ENCODE results near the gene SSTR5.
"Not testable (repeated sequence)": the region's sequence is repeated elsewhere in the genome, so short reads cannot be mapped to it uniquely, and the experiment has no call there.

SSTR5 gene

DNA sequence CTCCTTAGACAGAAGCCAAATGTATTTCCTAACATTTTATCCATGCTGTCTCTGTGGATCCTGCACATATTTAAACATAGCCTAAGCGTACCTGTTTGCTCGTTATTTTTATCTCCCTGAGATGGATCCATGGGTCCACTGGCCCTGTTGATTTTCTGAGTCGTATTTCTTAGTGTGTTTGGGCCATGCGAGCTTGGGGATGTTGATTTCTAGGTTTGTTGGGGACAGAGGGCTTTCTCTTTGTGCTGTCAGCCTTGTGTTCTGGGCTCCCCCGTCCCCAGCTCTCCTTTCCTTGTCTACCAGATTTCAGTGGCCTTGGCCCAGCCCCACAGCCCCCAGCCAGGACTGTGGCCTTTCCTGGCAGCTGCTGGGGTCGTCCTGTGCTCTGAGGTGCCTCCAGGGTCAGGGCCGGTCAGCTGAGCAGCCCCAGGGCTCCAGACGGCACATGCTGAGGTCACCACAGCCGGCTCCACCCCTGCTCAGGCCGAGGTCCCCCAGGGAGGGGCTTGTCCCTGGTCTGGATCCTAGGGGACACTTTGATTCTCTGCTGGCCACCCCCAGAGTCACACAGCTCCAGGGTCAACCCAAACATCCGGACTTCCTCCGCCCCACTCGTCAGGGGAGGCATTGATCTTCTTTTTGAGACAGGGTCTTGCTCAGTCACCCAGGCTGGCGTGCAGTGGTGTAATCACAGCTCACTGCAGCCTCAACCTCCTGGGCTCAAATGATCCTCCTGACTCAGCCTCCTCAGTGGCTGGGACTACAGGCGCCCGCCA is 4.4 kb downstream of the SSTR5 start:
- no peak for DNase-seq

DNA sequence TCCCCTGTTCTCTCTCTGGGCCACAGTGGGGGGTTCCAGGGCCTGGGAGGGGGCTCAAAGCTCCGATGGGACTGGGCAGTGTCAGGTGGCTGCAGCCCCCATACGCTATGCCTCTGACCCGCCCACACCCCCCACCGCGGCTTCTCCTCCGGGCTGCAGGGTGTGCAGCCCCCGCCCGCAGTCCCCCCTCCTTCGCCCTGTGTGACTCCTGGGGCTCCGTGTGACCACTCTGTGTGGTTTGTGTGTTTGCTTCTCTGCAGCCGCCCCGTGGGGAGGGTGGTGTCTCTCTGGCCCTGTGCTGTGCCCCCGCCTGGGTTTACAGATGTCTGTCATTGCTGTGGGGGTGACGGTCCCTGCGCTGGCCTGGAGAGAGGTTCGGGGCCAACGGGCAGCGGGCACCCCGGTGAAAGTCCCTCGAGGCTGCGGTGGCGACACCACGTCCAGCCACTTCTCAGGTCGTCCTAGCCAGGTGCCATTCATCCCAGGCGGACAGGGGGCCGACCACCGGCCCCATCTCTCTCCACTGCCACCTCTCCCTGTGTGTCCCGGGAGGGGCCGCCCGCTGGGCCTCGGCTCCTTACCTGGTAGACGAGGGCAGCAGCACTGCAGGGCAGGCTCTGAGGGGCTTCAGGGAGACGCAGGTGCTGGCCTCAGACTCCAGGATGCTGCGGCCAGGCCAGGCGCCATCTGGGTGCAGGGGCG is 5.5 kb downstream of the SSTR5 start:
- no peak for DNase-seq

DNA sequence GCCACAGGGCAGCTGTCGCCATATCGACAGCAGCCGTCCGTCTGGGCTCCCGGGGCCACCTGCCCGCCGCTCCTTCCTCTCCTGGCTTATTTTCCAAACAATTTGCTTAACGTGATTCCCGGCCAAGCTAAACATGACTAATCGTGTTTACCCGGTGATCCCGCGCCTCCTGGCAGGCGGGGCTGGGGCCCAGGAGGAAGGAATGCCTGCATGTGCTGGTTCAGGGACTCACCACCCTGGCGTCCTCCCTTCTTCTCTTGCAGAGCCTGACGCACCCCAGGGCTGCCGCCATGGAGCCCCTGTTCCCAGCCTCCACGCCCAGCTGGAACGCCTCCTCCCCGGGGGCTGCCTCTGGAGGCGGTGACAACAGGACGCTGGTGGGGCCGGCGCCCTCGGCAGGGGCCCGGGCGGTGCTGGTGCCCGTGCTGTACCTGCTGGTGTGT is 6.1 kb downstream of the SSTR5 start:
- no peak for DNase-seq

DNA sequence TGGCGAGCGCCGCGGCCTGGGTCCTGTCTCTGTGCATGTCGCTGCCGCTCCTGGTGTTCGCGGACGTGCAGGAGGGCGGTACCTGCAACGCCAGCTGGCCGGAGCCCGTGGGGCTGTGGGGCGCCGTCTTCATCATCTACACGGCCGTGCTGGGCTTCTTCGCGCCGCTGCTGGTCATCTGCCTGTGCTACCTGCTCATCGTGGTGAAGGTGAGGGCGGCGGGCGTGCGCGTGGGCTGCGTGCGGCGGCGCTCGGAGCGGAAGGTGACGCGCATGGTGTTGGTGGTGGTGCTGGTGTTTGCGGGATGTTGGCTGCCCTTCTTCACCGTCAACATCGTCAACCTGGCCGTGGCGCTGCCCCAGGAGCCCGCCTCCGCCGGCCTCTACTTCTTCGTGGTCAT is 6.8 kb downstream of the SSTR5 start:
- no peak for DNase-seq

DNA sequence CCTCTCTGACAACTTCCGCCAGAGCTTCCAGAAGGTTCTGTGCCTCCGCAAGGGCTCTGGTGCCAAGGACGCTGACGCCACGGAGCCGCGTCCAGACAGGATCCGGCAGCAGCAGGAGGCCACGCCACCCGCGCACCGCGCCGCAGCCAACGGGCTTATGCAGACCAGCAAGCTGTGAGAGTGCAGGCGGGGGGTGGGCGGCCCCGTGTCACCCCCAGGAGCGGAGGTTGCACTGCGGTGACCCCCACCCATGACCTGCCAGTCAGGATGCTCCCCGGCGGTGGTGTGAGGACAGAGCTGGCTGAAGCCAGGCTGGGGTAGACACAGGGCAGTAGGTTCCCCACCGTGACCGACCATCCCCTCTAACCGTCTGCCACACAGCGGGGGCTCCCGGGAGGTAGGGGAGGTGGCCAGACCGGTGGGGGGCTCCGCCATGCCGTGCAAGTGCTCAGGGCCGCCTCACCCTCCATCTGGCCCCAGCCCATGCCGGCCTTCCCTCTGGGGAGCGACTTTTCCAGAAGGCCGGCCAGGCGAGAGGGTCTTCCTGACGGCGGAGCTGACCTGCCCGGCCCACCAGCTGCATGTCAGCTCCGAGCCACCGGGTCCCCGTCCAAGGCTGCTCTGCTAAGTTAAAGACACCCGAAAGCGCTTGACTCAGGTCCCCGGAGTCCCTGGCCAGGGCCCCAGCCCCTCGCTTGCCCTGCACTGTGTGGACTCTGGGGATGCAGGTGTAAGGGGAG is 7.4 kb downstream of the SSTR5 start:
- DNase-seq: no peak

DNA sequence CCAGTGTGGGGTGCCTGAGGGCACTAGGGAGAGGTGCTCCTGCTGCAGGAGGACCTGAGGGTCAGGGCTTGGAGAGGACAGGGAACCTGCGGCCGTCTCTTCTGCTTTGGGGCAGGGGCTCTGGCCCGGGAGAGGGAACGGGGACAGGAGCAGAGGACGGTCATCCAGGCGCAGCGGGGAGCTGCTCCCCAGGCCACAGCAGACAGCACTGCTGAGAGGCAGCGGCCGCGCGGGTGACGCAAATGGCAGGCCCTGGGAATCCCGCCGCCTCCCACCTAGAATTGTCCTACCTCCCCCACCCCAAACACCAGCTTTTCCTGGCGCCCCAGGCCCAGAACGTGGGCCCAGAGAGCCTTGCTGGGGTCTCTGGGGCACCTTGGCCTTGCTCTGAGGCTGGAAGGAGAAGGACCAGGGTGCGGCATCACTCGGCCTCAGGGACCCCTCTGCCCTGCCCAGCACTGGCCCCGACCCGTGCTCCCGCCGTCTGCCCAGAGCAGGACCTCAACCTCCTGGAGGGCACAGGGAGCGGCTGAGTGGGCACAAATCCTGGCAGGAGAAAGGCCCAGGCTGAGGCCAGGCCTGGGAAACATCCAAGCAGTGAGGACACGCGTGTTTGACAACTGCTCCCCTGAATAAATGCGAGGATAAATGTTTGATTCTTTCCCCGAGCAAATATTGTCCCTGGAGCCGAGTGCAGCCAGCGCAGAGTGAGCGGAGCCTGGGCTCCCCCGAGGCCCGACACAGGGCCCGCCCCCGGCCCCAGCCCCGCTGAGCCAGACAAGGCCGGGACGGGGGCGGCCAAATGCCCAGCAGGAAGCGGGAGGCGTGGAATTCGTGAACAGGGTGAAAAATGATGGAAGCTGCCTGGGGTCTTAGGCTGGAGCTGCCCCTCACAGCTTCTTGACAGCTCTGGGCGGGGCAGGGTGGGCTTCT is 8.5 kb downstream of the SSTR5 start:
- DNase-seq: no peak

DNA sequence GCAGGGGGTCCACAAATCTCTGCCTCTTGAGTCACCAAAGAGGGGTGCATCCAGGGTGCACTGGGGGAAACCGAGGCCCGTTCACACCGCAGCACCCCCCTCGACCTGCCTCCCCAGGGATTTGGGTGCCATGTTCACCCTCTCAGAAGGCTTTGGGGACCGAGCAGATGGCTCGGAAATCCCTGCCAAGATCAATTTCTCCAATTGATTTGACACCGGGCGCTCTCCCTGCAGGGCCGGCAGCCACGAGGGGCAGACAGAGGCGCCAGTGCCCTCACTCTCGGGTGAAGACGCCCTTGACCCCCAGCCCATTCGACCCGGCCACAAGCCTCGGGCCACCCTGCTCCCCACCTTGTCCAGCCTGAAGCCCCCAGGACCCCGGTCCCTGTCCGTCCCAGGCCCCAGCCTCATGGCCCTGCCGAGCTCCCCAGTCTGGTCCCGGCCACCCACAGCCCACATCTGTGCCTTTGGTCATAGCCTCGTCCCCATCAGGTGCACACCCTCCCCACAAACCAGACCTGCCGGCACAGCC is 9.3 kb downstream of the SSTR5 start:
- DNase-seq: no peak

DNA sequence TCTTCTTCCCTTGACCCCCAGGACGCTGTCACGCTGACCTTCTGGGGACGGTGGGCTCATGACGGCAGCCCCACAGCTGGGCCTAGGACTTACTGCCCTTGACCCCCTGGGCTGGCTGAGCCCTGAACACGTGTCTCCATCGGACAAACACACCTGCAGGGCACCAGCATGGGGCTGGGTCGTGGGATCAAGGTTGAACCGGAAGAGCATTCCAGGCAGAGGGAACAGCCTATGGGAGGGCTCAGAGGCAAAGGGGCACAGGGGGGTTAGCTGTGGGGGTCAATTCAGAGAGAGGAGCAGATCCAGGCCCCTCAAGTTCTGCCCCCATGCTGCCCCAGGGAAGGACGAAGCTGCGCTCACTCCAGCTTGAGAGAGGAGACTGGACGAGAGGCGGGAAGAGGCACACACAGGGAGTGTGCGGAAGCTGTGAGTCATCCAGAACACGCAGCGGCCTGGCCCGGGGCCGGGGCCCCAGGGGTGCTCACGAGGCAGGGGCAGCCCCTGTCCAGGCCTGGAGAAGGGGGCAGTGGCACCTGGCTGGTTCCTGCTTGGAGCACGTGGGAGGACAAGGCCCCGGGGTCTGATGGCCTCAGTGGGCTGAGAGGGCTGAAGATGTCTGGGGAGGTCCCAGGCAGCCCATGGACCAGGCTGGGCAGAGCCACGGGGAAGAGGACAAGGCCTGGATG is 9.9 kb downstream of the SSTR5 start:
- DNase-seq: no peak

DNA sequence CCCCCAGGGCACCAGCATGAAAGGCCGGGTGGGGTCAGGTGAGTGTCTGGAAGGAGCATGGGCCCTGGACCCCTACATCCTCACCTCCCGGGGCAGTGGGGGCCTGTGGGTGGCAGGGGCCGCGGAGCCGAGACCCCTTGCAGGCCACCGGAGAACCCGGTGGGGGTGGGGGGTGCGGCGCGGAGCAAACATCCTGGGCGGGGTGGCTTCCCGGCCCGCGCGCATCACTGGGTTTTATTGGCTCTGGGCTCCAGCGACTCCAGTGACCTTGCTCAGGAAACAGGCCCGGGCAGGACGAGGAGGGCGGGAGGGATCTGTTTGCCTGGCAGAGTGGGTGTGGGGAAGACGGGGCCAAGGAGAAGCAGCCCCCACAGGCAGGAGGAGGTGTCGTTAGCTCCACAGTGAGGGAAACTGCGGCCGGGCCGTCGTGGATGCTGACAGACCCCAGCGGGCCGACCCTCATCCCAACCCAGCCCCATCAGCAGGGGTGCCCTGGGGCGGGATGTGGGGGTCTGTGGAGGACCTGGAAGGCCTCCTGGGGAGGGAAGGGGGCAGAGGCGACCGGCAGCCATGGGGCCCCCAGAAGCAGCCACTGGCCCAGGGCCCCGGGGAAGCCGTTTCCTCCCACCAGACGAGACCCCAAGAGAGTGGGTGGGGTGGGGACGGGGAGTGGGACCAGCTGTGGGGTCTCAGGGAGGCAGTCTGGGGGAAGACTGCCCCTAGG is 10.6 kb downstream of the SSTR5 start:
- DNase-seq: no peak

DNA sequence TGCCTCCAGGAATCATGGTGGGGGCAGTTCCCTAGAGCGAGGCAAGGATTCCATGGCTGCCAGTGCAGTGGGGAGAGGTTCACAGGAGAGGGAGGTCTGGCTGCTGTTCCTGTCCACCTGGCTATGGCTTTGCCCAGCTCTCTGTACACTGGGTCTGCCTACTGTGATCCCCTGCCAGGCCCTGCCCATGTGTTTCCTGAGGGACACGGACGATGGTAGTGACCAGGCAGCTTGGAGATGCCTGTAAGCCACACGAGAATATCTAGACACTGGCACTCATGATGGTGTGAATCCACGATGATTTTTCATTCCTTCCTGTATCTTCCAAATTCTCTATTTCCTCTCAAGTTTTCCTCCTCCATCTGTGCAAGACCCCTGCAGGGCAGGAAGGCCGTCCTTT is 12.4 kb downstream of the SSTR5 start:
- no peak for DNase-seq

DNA sequence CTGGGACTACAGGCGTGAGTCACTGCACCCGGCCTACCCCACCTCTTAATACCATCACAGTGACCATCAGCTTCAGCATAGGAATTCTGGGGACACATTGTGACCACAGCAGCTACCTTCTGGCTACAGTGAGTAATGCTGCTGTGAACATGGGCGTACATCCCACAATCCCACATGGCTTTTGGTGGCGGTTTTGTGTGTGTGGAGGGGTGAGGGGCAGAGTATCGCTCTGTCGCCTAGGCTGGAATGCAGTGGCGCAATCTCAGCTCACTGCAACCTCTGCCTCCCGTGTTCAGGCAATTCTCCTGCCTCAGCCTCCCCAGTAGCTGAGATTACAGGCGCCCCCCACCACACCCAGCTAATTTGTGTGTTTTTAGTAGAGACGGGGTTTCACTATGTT is 13.9 kb downstream of the SSTR5 start:
- not testable (repeated sequence) for DNase-seq

DNA sequence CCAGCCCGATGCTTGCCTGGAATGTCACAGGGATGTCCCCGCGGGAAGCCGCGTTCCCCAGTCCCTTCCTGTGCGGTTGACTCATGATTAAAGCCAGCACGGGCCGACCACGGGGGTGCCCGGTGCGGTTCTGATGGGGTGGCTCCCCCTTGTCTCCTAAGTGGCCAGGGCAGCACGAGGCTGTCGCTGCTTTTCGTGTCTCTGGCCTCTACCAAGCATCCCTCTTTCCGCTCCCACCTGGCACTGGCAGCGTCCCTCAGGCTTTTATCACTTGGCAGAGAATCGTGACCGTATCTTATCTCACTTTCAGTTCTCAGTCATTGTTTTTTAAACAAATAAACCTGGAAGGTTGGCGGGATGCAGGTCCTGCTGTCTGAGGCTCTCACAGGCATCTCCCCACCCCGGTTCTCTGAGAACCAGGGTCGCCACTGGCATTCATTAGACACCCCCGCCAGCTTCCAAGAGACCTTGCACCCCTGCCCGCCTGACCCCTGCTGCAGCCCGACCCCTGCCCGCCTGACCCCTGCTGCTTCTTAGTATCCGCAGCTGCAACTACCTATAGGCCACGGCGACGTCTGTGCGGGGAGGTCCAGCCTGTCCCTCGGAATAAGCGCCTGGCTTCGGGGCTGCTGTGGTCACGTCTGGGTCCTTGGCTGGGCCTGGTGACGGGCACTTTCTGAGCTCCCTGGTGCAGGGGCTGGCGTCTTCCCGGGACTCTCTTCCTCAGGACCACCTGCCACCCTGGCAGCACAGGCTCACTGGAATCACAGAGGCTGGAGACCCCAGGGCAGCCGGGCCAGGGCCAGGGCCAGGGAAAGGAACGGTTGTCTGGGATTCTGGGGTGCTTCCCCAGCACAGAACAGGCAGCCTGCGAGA is 16.0 kb downstream of the SSTR5 start:
- DNase-seq: no peak

DNA sequence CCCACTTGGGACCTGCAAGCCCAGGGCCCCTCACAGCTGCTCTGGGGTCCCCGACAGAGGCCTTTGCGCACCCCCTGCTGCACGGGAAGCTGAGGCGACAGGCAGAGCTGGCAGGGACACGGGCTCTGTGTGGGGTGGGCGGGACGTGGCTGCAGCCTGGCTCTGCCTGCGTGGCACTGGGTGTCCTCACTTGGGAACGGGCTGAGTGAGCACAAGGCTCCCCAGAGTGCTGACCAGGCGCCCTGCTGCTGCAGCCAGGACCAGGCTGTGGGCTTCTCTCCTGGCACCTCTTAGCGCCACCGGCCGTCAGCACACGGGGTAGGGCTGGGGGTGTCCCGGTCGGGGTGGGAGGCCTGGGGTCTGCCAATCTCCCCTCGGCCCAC is 16.9 kb downstream of the SSTR5 start:
- DNase-seq: no peak

DNA sequence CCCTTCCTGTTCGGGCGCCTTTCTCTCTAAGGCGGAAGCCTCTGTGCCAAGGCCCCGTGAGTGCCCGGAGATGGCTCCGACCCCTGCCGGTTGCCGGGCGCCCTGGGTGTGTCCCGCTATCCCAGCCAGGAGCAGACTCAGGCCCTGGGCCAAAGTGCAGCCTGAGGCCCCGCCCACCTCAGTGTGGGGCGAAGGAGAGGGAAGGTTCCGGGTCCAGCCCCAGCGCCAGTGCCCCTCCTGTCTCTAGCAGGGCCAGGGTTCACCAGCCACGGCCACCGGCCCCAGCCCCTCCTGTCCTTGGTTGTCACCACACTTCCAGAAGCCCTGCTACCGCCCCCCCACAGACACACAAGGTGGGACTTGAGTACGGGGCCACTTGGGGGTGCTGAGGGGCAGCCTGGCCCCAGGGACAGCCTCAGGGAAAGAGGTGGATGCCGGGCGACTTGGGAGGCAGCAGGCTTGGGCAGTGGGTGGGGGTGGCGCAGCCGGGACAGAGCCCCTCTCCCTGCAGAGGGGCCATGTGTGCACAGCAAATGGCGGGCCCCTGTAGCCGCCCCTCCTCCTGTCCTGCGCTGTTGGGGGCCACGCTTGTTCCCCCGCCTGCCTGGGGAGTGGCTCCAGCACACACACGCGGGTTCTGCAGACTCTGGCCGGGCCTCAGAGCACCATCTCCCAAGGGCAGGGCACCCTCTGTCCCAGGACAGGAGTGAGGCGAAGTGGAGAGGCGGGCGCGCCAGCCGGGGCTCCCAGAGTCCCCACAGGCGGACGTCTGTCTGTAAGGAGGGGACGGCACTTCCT is 17.5 kb downstream of the SSTR5 start:
- DNase-seq: no peak

DNA sequence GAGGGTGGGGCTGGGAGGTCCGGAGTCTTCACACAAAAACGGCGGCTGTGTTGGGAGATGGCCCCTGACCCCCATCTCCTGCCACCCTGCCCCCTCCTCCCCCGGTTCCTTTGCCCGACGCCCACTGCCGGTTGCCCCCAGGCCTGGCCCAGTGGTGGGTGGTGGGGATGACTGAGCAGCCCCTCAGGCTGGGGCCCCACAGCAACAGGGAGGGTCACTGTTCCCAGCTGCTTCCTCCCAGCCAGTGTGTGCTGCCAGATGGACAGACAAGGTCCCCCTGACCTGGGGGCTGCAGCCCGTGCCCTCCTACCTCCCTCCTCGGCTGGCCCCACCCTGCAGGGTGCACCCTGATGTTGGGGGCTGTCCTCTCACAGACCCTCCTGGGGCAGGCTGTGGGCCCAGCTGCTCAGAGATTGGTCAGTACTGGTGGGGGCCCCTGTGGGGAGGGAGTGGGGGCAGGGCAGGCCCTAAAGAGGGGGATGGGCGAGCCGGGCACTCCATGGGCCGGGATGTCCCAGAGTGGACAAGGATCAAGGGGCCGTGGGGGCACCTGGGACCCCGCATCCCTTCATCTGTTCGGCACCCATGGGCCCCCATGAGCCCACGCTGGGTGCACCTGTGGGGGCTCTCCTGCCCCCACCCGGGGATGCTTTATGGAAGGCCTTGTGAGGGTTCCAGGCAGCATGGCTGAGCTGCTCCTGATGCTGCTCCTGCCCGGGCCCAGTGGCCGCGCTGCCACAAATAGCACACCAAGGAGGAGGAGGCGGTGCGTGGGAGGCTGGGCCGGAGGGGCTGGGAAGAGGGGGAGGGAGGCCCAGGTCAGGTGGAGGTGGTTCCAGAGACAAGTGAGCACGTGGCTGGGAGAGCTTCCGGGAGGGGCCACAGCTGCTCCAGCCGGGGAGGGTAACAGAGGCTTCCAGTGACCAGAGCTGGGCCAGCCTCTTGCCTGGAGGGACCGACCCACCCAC is 18.4 kb downstream of the SSTR5 start:
- DNase-seq: no peak

DNA sequence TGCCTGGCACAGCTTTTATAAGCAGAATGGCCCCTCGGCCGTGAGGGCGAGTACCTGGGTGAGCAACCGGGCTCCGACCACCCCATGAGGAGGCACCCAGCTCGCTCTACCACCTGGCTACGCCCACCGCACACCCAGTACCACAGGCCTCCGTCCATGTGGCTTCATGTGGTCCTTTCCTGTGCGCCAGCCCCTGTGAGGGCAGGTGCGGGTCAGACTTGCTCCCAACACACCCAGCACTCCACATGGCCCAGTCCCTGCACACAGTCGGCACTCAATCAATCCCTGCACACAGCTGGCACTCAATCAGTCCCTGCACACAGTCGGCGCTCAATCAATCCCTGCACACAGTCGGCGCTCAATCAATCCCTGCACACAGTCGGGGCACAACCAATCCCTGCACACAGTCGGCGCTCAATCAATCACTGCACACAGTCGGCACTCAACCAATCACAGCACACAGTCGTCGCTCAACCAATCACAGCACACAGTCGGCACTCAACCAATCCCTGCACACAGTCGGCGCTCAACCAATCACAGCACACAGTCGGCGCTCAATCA is 19.5 kb downstream of the SSTR5 start:
- DNase-seq: no peak

DNA sequence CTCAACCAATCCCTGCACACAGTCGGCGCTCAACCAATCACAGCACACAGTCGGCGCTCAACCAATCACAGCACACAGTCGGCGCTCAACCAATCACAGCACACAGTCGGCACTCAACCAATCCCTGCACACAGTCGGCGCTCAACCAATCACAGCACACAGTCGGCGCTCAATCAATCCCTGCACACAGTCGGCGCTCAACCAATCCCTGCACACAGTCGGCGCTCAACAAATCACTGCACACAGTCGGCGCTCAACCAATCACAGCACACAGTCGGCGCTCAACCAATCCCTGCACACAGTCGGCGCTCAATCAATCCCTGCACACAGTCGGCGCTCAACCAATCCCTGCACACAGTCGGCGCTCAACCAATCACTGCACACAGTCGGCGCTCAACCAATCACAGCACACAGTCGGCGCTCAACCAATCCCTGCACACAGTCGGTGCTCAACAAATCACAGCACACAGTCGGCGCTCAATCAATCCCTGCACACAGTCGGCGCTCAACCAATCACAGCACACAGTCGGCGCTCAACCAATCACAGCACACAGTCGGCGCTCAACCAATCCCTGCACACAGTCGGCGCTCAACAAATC is 20.2 kb downstream of the SSTR5 start:
- not testable (repeated sequence) for DNase-seq
